Measurements from ENCODE around the gene KLHL3. TPM values are rescaled to one million over a fixed set of nuclear protein-coding genes. Genes with fewer than 3 reads are reported as not detected.

KLHL3 gene
- total RNA-seq, 1 donor from 2014 or later, result 11.8 TPM

DNA sequence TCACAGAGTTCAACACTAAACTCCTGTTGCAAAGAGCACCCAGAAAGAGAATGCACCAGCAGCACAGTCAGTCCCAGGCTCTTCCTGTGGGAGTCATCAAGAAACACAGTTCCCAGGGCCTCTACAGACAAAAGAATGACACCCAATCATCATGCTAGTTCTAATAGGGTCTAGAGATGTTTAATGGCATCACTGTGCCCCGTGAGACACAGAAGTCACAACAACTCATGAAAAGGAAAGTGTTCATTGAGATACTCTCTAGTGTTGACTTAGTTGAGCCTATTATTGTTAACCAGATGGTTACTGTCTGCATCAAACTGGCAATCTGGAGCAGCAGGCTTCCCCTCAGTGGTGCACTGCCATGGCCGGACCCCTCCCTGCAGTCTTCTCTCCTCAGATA, 1.6 kb downstream of the KLHL3 start:
- H3K9me3 Mint-ChIP-seq, result peaks cover 2% of the 10 kb centered on the region
- H3K4me3 Mint-ChIP-seq, result no peak overlapping the region
- no peak for DNase-seq (ENCODE audit: low read depth, low spot score)
- H3K36me3 Mint-ChIP-seq (ENCODE audit: low read depth), result peaks cover 2% of the 10 kb centered on the region
- no peaks in the 10 kb centered on the region for H3K4me1 Mint-ChIP-seq
- H3K27ac Mint-ChIP-seq (ENCODE audit: unreplicated experiment), result no peak overlapping the region
- no peaks in the 10 kb centered on the region for H3K27me3 Mint-ChIP-seq (ENCODE audit: low read depth)
- TF ChIP-seq, protein P1, sequence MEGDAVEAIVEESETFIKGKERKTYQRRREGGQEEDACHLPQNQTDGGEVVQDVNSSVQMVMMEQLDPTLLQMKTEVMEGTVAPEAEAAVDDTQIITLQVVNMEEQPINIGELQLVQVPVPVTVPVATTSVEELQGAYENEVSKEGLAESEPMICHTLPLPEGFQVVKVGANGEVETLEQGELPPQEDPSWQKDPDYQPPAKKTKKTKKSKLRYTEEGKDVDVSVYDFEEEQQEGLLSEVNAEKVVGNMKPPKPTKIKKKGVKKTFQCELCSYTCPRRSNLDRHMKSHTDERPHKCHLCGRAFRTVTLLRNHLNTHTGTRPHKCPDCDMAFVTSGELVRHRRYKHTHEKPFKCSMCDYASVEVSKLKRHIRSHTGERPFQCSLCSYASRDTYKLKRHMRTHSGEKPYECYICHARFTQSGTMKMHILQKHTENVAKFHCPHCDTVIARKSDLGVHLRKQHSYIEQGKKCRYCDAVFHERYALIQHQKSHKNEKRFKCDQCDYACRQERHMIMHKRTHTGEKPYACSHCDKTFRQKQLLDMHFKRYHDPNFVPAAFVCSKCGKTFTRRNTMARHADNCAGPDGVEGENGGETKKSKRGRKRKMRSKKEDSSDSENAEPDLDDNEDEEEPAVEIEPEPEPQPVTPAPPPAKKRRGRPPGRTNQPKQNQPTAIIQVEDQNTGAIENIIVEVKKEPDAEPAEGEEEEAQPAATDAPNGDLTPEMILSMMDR (conservative IDR thresholded peaks at IDR 0.05), result no peak

DNA sequence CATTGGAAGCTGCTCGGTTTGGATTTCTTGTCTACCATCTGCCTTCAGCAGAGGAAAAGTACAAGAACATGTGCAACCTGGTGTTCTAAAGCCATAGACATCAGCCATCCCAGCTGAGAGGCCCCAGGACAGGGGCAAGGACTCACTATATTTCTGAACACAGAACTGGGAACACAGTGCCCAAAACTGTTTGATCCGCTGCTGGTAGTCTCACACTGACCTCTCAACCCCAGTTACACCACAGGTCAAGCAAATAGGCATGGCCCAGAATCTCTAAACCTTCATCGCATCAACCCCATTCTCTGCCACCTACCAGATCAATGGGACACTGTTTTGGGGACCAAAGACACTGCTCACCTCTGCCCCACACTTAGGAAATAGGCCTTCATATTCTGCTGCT, 2.0 kb downstream of the KLHL3 start:
- H3K36me3 Mint-ChIP-seq (ENCODE audit: low read depth), result peaks cover 2% of the 10 kb centered on the region
- no peak for DNase-seq (ENCODE audit: low read depth, low spot score)
- H3K4me3 Mint-ChIP-seq, result no peak overlapping the region
- H3K27ac Mint-ChIP-seq (ENCODE audit: unreplicated experiment), result no peak overlapping the region
- H3K27me3 Mint-ChIP-seq (ENCODE audit: low read depth), result no peaks in the 10 kb centered on the region
- peaks cover 2% of the 10 kb centered on the region for H3K9me3 Mint-ChIP-seq
- H3K4me1 Mint-ChIP-seq, result no peaks in the 10 kb centered on the region
- TF ChIP-seq, protein P1 (conservative IDR thresholded peaks at IDR 0.05), result no peak

DNA sequence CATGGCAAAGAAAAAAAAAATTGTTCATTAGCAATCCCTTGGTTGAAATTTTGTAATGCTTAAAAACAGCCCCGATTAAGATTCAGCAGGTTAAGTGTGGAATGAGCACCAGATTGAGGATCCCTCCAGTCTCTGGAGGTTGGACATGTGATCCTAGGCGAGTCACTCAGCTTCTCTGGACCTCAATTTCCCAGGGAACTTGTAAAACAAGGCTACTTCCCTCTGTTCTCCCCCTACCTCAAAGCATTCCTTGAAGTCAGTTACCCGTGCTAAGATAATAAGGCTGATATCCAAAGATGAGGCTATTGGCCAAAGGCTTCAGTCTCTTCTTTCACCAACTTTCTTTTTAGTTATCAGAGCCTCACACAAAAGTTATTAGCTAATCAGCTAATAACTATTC, 2.9 kb downstream of the KLHL3 start:
- Mint-ChIP-seq H3K27ac (ENCODE audit: unreplicated experiment) (no peak overlapping the region), H3K27me3 (ENCODE audit: low read depth) (no peaks in the 10 kb centered on the region), H3K4me3 (peak overlapping the region; percentile 21), H3K36me3 (ENCODE audit: low read depth) (peaks cover 2% of the 10 kb centered on the region), H3K4me1 (no peaks in the 10 kb centered on the region), H3K9me3 (peaks cover 2% of the 10 kb centered on the region)
- TF ChIP-seq, protein P1 (conservative IDR thresholded peaks at IDR 0.05), result no peak
- no peak for DNase-seq (ENCODE audit: low read depth, low spot score)

DNA sequence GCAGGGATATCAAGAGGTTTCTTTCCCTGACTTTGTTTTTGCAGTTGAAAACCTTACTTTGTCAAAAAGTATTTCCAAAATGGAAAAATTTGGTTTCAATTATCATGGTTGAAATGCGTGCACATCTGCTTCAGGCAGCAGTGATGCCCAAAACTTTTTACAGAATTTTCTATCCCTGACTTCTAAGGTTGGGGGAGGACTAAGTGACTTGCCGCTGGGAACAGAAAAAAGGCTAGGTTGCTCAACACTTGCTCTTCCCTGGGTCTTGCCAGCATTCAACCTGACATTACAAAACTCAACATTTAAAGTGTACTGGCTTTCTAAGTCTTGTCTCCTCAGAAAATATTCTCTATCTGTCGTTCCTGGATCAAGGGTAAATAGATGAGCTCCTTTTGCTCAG, 4.7 kb downstream of the KLHL3 start:
- H3K36me3 Mint-ChIP-seq (ENCODE audit: low read depth), result no peaks in the 10 kb centered on the region
- TF ChIP-seq, protein P1 (conservative IDR thresholded peaks at IDR 0.05), result no peak
- H3K4me1 Mint-ChIP-seq, result no peaks in the 10 kb centered on the region
- no peaks in the 10 kb centered on the region for H3K27me3 Mint-ChIP-seq (ENCODE audit: low read depth)
- no peak for DNase-seq (ENCODE audit: low read depth, low spot score)
- H3K9me3 Mint-ChIP-seq, result no peaks in the 10 kb centered on the region
- no peak overlapping the region for H3K27ac Mint-ChIP-seq (ENCODE audit: unreplicated experiment)
- no peak overlapping the region for H3K4me3 Mint-ChIP-seq

DNA sequence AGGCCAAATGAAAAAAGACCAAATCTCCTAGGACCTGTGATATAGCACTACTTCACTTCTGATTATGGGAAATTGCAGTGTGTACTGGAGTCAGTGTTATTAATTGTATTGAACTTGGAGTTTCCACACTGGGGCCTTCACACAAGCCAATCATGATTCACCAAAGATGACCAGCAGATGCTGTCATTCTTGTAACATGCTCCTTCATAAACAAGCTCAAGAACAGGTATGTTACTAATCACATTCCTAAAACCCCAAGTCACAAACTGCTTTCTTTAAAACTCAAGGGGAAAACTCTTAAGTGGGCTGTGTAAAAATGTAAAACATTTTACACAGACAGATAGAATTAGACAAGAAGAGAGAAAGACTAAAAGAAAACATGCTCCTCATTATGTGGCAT, 5.6 kb downstream of the KLHL3 start:
- H3K9me3 Mint-ChIP-seq, result no peaks in the 10 kb centered on the region
- no peak for DNase-seq (ENCODE audit: low read depth, low spot score)
- TF ChIP-seq, protein P1 (conservative IDR thresholded peaks at IDR 0.05), result no peak
- no peaks in the 10 kb centered on the region for H3K4me1 Mint-ChIP-seq
- no peaks in the 10 kb centered on the region for H3K36me3 Mint-ChIP-seq (ENCODE audit: low read depth)
- no peaks in the 10 kb centered on the region for H3K27me3 Mint-ChIP-seq (ENCODE audit: low read depth)
- H3K4me3 Mint-ChIP-seq, result no peak overlapping the region
- no peak overlapping the region for H3K27ac Mint-ChIP-seq (ENCODE audit: unreplicated experiment)

DNA sequence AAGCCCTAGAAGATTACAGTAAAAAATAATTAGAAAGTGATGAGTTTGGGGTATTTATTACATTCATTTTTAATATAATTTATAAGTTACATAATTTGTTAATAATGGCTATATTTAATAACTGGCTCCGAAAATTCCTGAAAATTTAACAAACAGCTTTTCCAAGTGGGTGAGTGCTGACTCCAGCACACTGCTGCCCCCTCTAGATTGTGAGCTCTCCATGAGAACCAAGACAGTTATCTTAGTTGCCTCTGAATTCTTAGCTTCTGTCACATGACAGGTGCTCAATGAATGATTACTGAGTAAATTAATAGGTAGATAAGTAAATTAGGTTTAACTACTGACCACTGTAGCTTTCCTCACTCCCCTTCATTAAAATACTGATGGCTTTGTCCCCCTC, 7.8 kb downstream of the KLHL3 start:
- no peak overlapping the region for H3K4me3 Mint-ChIP-seq
- H3K9me3 Mint-ChIP-seq, result no peaks in the 10 kb centered on the region
- H3K27ac Mint-ChIP-seq (ENCODE audit: unreplicated experiment), result no peak overlapping the region
- TF ChIP-seq, protein P1 (conservative IDR thresholded peaks at IDR 0.05), result no peak
- H3K4me1 Mint-ChIP-seq, result no peaks in the 10 kb centered on the region
- no peaks in the 10 kb centered on the region for H3K27me3 Mint-ChIP-seq (ENCODE audit: low read depth)
- no peaks in the 10 kb centered on the region for H3K36me3 Mint-ChIP-seq (ENCODE audit: low read depth)
- no peak for DNase-seq (ENCODE audit: low read depth, low spot score)

All from neural crest cell (in vitro differentiated cells).